ENCODE data around the gene PITPNM1. TPM values are rescaled to one million over a fixed set of nuclear protein-coding genes. Genes with fewer than 3 reads are reported as not detected.

Gene PITPNM1
- total and polyA plus RNA-seq, 2 of the 13 experiments (the other 11 are each of a cell fraction or from before 2014, with no cell fraction given): 8.2 to 8.5 TPM

- TF ChIP-seq, protein P1, sequence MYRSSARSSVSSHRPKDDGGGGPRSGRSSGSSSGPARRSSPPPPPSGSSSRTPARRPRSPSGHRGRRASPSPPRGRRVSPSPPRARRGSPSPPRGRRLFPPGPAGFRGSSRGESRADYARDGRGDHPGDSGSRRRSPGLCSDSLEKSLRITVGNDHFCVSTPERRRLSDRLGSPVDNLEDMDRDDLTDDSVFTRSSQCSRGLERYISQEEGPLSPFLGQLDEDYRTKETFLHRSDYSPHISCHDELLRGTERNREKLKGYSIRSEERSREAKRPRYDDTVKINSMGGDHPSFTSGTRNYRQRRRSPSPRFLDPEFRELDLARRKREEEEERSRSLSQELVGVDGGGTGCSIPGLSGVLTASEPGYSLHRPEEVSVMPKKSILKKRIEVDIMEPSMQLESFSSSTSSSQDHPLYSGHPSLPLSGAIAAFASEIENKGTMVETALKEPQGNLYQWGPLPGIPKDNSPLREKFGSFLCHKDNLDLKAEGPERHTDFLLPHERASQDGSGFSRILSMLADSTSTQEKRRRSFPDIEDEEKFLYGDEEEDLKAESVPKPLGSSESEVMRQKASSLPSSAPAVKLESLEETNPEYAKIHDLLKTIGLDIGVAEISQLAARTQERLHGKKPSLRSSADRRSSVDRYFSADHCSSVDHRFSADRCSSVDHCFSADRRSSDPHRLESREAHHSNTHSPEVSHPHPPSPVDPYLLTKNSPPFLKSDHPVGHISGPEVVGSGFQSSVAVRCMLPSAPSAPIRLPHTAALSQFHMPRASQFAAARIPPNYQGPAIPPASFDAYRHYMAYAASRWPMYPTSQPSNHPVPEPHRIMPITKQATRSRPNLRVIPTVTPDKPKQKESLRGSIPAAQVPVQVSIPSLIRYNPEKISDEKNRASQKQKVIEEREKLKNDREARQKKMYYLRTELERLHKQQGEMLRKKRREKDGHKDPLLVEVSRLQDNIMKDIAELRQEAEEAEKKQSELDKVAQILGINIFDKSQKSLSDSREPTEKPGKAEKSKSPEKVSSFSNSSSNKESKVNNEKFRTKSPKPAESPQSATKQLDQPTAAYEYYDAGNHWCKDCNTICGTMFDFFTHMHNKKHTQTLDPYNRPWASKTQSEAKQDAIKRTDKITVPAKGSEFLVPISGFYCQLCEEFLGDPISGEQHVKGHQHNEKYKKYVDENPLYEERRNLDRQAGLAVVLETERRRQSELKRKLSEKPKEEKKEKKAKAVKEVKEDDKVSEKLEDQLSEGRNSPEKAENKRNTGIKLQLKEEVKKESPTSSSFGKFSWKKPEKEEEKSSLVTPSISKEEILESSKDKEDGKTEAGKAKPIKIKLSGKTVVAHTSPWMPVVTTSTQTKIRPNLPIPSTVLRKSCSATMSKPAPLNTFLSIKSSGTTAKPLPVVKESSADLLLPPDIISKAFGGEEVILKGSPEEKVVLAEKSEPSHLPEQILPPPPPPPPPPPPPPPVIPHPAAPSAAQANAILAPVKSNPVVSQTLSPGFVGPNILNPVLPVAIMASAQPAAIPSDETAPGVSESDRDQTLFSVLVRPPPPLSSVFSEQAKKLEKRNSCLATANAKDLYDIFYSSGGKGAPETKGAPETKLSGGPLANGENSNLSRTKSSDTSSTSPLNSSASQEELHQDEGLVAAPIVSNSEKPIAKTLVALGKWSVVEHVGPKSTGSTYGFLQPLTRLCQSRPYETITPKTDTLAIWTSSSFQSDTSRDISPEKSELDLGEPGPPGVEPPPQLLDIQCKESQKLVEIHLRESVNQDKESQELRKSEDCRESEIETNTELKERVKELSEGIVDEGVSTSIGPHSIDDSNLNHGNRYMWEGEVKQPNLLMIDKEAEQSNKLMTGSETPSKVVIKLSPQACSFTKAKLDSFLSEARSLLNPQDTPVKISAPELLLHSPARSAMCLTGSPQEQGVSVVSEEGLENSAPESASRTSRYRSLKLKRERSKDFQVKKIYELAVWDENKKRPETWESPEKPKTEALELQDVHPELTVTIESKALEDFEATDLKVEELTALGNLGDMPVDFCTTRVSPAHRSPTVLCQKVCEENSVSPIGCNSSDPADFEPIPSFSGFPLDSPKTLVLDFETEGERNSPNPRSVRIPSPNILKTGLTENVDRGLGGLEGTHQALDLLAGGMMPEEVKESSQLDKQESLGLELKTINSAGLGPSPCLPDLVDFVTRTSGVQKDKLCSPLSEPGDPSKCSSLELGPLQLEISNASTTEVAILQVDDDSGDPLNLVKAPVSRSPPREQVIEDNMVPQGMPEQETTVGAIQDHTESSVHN (CRISPR knock-in tag; IDR thresholded peaks at IDR 0.05): no peak
- TF ChIP-seq ZNF670 (CRISPR knock-in tag; IDR thresholded peaks at IDR 0.05; ENCODE audit: borderline replicate concordance) (0 out of 2 replicates have a peak, but pooled peaks have one; percentile 63), U2AF2 (IDR thresholded peaks at IDR 0.05; ENCODE audit: low read depth, low read length) (peak; percentile 94), PPARG (CRISPR knock-in tag; conservative IDR thresholded peaks at IDR 0.05) (no peak), KAT8 (CRISPR knock-in tag; IDR thresholded peaks at IDR 0.05) (peak; percentile 90), CBFB (CRISPR knock-in tag; IDR thresholded peaks at IDR 0.05) (peak; percentile 23; the same call in 1 of the 2 replicates), CC2D1A (CRISPR knock-in tag; IDR thresholded peaks at IDR 0.05) (no peak), SMAD9 (CRISPR knock-in tag; IDR thresholded peaks at IDR 0.05) (no peak), ZNF576 (CRISPR knock-in tag; IDR thresholded peaks at IDR 0.05) (no peak), ZNF547 (CRISPR knock-in tag; IDR thresholded peaks at IDR 0.05) (no peak), PREB (CRISPR knock-in tag; IDR thresholded peaks at IDR 0.05) (no peak), DRAP1 (CRISPR knock-in tag; IDR thresholded peaks at IDR 0.05) (no peak), GTF3A (CRISPR knock-in tag; conservative IDR thresholded peaks at IDR 0.05) (no peak), NPAS2 (CRISPR knock-in tag; IDR thresholded peaks at IDR 0.05; ENCODE audit: borderline replicate concordance) (no peak), MAZ (IDR thresholded peaks at IDR 0.05; ENCODE audit: borderline replicate concordance, low read depth, low read length) (peak; percentile 74), MAZ (CRISPR knock-in tag; IDR thresholded peaks at IDR 0.05; ENCODE audit: low read depth) (no peak; the same call in none of the 2 replicates), POGZ (CRISPR knock-in tag; IDR thresholded peaks at IDR 0.05) (no peak), MIXL1 (CRISPR knock-in tag; IDR thresholded peaks at IDR 0.05) (no peak; the same call in 1 of the 2 replicates)
- TF ChIP-seq, protein P2, sequence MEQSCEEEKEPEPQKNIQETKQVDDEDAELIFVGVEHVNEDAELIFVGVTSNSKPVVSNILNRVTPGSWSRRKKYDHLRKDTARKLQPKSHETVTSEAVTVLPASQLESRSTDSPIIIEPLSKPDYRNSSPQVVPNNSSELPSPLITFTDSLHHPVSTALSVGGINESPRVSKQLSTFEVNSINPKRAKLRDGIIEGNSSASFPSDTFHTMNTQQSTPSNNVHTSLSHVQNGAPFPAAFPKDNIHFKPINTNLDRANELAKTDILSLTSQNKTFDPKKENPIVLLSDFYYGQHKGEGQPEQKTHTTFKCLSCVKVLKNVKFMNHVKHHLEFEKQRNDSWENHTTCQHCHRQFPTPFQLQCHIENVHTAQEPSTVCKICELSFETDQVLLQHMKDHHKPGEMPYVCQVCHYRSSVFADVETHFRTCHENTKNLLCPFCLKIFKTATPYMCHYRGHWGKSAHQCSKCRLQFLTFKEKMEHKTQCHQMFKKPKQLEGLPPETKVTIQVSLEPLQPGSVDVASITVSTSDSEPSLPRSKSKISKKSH (CRISPR knock-in tag; IDR thresholded peaks at IDR 0.05; ENCODE audit: borderline replicate concordance): peak; percentile 60; the same call in 1 of the 2 replicates
These were observed 3.4 kb upstream of the PITPNM1 start (continued) for GRCh38 chr11:67508486-67509121.

All from HepG2 (cell line).